Measurements from ENCODE around the gene NAGK.
A peak's percentile ranks its signal among the peaks of the same experiment; 100 is the strongest.
"Not testable (repeated sequence)": the region's sequence is repeated elsewhere in the genome, so short reads cannot be mapped to it uniquely, and the experiment has no call there.

Gene NAGK

GRCh38 chr2:71068218-71069035, at the start of gene NAGK:
TSS of gene NAGK (plus strand) at chr2:71068648. CDS start at chr2:71068684, 36 bp downstream.
- DNase-seq: peak; percentile 87 to 99 (median 99)

DNA sequence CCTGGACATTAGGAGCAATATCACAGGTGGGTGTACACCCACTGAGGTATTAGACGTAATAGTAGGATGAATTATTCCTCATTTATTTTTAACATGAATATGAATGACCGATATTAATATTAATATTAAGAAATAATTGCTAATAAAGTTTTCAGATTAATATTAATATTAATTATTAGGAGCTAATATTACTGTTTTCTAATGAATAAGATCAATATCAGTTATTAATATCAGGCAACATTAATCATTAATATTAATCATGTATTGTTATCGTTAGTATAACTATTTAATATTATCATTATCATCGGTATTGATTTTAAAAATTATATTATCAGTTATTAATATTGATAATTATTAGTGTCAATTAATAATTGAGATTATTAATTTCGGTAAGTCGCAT, 48.5 kb upstream of the NAGK start:
- DNase-seq: not testable (repeated sequence)

- DNase-seq: not testable (repeated sequence)
Observed at GRCh38 chr2:71021394-71021793, 47.1 kb upstream of the NAGK start.

GRCh38 chr2:71023553-71024243, 44.8 kb upstream of the NAGK start:
- DNase-seq: peak in 2 of 3 experiments; percentile 20 to 50

DNA sequence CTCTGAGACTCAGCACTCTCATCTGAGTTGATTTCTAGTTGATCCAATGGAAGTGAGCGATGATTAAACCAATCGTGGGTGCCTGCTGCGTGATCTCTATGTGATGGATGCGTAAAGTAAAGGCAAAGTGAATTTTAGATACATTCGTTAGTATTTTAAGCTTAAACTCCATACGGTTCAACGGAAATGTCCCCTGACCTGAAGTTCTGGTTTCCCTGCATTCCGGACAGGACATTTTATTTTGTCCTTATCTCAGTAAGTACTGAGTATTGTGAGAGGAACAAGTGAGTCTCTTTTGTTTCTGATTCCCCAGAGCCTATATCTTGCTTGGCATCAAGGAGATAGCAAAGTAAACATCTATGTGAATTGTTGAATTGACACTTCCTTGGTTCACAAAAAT, 32.2 kb upstream of the NAGK start:
- not testable (repeated sequence) for DNase-seq

GRCh38 chr2:71042287-71042686, 26.2 kb upstream of the NAGK start:
- DNase-seq: no peak

DNA sequence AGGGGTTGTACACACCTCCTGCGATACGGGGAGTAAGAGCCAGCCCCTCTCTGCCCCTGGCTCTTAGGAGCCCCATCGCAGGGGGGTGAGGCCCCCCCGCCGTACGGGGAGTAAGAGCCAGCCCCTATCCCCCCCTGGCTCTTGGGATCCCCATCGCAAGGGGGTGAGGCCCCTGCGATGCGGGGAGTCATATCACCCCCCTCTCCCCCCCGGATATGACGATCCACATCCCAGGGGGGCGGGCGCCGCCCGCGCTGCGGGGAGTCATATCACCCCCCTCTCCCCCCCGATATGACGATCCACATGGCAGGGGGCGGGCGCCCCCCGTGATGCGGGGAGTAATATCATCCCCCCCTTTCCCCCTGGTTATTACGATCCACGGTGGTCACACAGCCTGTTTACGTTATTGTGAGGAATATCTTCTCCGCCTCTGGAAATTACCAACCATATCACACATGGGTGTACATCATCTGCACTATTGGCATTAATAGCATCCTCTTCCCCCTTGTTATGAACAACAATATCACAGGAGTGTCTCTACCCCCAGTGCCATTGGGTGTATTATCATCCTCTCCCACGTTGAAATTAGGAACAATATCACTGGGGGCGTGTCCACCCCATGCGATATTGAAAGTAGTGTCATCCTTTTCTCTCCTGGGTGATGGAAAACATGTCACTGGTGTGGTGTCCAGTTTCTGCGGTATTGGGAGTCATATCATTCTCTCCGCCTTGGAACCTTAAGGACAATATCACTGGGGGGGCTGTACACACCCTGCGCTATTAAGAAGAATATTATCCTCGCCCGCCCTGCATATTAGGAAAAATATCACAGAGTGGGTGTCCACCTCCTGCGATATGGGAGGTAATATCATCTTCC, 24.7 kb upstream of the NAGK start:
- DNase-seq: peak in 1 of 3 experiments; percentile 47

GRCh38 chr2:71045151-71045550, 23.3 kb upstream of the NAGK start:
- no peak for DNase-seq

GRCh38 chr2:71045865-71046548, 22.4 kb upstream of the NAGK start:
- no peak for DNase-seq

- no peak for DNase-seq
Observed at GRCh38 chr2:71048096-71048495, 20.4 kb upstream of the NAGK start.

- peak in 1 of 3 experiments; percentile 35 for DNase-seq
Observed at GRCh38 chr2:71049704-71050360, 18.6 kb upstream of the NAGK start.

DNA sequence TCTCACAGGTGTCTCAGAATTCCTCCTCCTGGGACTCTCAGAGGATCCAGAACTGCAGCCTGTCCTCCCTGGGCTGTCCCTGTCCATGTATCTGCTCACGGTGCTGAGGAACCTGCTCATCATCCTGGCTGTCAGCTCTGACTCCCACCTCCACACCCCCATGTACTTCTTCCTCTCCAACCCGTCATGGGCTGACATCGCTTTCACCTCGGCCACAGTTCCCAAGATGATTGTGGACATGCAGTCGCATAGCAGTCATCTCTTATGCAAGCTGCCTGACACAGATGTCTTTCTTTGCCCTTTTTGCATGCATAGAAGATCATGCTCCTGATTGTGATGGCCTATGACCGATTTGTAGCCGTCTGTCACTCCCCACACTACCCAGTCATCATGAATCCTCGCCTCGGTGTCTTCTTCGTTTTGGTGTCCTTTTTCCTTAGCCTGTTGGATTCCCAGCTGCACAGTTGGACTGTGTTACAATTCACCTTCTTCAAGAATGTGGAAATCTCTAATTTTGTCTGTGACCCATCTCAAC, 13.2 kb upstream of the NAGK start:
- not testable (repeated sequence) for DNase-seq

GRCh38 chr2:71060211-71060610, 8.2 kb upstream of the NAGK start:
- DNase-seq: no peak

GRCh38 chr2:71060871-71061270, 7.6 kb upstream of the NAGK start:
- no peak for DNase-seq

GRCh38 chr2:71063216-71063615, 5.2 kb upstream of the NAGK start:
- no peak for DNase-seq

DNA sequence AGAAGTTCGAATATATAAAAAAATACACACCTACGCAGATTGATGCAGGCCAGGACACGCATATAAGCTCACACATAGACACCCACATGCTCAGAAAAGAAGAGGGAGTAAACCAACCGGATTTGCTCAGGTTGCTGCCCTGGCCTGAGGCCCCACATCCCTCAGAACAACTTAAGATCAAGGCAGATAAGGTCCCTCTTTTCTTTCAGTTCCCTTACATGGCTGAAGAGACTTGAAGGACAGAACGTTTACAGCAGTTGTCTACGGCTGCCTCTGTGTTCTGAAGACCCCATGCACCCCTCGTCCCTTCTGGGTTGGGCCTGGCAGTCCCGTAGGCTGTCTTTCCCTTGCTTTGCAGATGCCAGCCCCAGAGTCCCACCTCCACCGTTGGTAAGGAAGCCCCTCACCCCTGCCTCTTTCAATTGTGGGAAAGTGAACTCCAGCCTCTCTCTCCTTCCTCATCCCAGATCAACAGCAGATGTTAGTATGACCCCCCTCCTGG, 4.3 kb upstream of the NAGK start:
- DNase-seq: no peak

GRCh38 chr2:71064754-71065621, 3.5 kb upstream of the NAGK start:
- no peak for DNase-seq

DNA sequence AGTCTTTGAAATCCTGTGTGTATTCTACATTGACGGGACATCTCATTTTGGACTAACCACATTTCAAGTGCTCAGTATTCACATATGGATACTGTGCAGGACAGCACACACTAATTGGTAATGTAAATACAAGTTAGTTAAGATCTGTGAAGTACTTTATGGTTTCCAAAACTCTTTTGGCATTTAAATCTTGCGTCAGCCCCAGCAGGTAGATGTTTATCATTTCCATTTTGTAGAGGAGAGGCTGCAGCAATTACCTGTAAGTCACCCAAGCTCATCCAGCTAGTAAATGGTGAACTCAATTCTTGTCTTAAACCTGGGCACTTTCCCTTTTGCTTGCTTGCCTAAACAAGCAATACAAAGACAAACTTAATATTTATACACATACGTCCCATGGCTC, 1.6 kb upstream of the NAGK start:
- no peak for DNase-seq

- peak in 1 of 3 experiments; percentile 72 for DNase-seq
Observed at GRCh38 chr2:71067567-71068217, 756 bp upstream of the NAGK start.

DNA sequence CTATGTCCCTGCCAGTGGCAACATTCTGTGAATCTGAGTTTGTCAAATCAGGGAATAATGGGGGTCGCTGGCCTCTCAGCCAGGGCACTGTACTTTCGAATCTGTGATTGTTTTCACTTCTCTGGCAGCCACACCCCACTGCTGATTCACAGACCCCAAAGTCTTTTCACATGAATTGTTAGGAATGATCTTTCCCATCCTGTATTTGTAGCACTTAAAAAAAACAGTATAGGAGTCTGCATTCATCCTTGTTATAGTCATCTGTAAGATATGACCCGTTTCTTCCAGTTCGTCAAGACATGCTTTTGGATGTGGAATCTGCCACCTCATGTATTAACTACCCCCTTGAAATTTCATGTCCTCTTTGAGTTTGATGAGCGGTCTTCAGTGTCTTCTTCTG, 928 bp downstream of the NAGK start:
- no peak for DNase-seq

All from NCI-H1417 (cell line).